ENCODE results near the gene ABCC1. TPM values are rescaled to one million over a fixed set of nuclear protein-coding genes. Genes with fewer than 3 reads are reported as not detected.
A peak's percentile ranks its signal among the peaks of the same experiment; 100 is the strongest.

Gene ABCC1
- polyA plus RNA-seq, 1 experiment, result 69.7 TPM

GRCh38 chr16:16021988-16022682, 72.7 kb downstream of the ABCC1 start:
- CTCF ChIA-PET, result interaction anchor here (0.8 to 1.7 kb wide), 3 partner anchors 75 to 150 kb away, joined by 3 to 6 read pairs (median 4); no protein-coding TSS in a partner anchor
- no peaks in the 10 kb centered on the region for H3K9me3 ChIP-seq (ENCODE audit: control insufficient read depth, insufficient read depth, low read length)
- peak; percentile 86 for DNase-seq (ENCODE audit: low read depth, low spot score)

GRCh38 chr16:16022683-16023064, 73.3 kb downstream of the ABCC1 start:
- H3K9me3 ChIP-seq (ENCODE audit: control insufficient read depth, insufficient read depth, low read length), result no peaks in the 10 kb centered on the region
- no peaks in the 10 kb centered on the region for H3K27me3 ChIP-seq (ENCODE audit: control insufficient read depth, insufficient read depth, low read length)
- ChIA-PET POLR2A (interaction anchor here (1.1 to 1.7 kb wide), 4 partner anchors 17 to 135 kb away, joined by 3 to 8 read pairs (median 6); partner anchors contain the start of gene CEP20), CTCF (interaction anchor here (0.5 to 1.7 kb wide), 4 partner anchors 23 to 266 kb away, joined by 3 to 6 read pairs (median 4); no protein-coding TSS in a partner anchor)
- no peak overlapping the region for H3K4me3 ChIP-seq (ENCODE audit: low read depth, low read length)
- TF ChIP-seq, protein P1, sequence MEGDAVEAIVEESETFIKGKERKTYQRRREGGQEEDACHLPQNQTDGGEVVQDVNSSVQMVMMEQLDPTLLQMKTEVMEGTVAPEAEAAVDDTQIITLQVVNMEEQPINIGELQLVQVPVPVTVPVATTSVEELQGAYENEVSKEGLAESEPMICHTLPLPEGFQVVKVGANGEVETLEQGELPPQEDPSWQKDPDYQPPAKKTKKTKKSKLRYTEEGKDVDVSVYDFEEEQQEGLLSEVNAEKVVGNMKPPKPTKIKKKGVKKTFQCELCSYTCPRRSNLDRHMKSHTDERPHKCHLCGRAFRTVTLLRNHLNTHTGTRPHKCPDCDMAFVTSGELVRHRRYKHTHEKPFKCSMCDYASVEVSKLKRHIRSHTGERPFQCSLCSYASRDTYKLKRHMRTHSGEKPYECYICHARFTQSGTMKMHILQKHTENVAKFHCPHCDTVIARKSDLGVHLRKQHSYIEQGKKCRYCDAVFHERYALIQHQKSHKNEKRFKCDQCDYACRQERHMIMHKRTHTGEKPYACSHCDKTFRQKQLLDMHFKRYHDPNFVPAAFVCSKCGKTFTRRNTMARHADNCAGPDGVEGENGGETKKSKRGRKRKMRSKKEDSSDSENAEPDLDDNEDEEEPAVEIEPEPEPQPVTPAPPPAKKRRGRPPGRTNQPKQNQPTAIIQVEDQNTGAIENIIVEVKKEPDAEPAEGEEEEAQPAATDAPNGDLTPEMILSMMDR (IDR thresholded peaks at IDR 0.05; ENCODE audit: low read depth, low read length), result no peak
- DNase-seq (ENCODE audit: low read depth, low spot score), result no peak
- peak overlapping the region; percentile 73 for H3K27ac ChIP-seq (ENCODE audit: low read depth, low read length)

More at GRCh38 chr16:16021988-16022682, 72.7 kb downstream of the ABCC1 start:
- H3K27ac ChIP-seq (ENCODE audit: low read depth, low read length), result peak overlapping the region; percentile 93
- POLR2A ChIA-PET, result interaction anchor here (0.8 to 1.7 kb wide), 6 partner anchors 17 to 147 kb away, joined by 3 to 8 read pairs (median 4); partner anchors contain the start of gene CEP20
- H3K27me3 ChIP-seq (ENCODE audit: control insufficient read depth, insufficient read depth, low read length), result no peaks in the 10 kb centered on the region
- TF ChIP-seq, protein P1 (IDR thresholded peaks at IDR 0.05; ENCODE audit: low read depth, low read length), result no peak
- no peak overlapping the region for H3K4me3 ChIP-seq (ENCODE audit: low read depth, low read length)

- H3K27ac ChIP-seq (ENCODE audit: low read depth, low read length), result peak overlapping the region; percentile 96
- no peaks in the 10 kb centered on the region for H3K9me3 ChIP-seq (ENCODE audit: control insufficient read depth, insufficient read depth, low read length)
- ChIA-PET POLR2A (interaction anchor here (0.6 to 1.2 kb wide), 5 partner anchors 21 to 78 kb away, joined by 3 to 7 read pairs (median 3); no protein-coding TSS in a partner anchor), CTCF (no interaction called here)
- H3K27me3 ChIP-seq (ENCODE audit: control insufficient read depth, insufficient read depth, low read length), result no peaks in the 10 kb centered on the region
- TF ChIP-seq, protein P1 (IDR thresholded peaks at IDR 0.05; ENCODE audit: low read depth, low read length), result no peak
- peak; percentile 79 for DNase-seq (ENCODE audit: low read depth, low spot score)
- no peak overlapping the region for H3K4me3 ChIP-seq (ENCODE audit: low read depth, low read length)
Measured at GRCh38 chr16:16025214-16025968, 76.0 kb downstream of the ABCC1 start.

DNA sequence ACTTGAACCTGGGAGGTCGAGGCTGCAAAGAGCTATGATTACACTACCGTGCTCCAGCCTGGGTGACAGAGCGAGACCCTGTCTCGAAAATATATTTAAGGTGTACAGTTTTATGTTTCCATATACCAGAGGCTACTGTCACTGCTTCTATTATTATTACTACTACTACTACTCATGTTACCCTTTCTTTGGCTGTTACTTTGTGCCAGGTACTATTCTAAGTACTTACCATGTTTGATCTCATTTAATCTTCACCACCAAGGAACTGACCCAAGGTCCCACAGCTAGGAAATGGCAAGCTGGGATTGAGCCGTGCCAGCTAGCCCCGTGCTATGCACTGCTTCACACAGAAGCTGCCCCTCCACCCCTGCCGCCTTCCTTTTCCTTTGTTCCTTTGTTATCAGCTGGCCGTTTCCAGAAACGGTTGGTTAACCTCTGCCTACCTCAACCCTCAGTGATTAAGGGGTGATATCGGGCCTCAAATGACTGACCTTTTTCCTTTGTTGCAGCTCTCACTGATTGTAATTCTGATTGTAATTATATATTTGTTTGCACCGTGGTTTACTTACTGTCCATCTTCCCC, 78.4 kb downstream of the ABCC1 start:
- ChIA-PET POLR2A (no interaction called here), CTCF (interaction anchor here (2.4 kb wide), 1 partner anchor 153 kb away, joined by 8 read pairs; no protein-coding TSS in a partner anchor)
- no peaks in the 10 kb centered on the region for H3K9me3 ChIP-seq (ENCODE audit: control insufficient read depth, insufficient read depth, low read length)
- no peak for DNase-seq (ENCODE audit: low read depth, low spot score)
- TF ChIP-seq, protein P1 (IDR thresholded peaks at IDR 0.05; ENCODE audit: low read depth, low read length), result no peak
- no peak overlapping the region for H3K27ac ChIP-seq (ENCODE audit: low read depth, low read length)
- H3K27me3 ChIP-seq (ENCODE audit: control insufficient read depth, insufficient read depth, low read length), result no peaks in the 10 kb centered on the region
- H3K4me3 ChIP-seq (ENCODE audit: low read depth, low read length), result no peak overlapping the region

All from AG04450 (cell line).